Astrocyte of the spinal cord (primary cell): Measurements from ENCODE around the gene NCAPG.
A peak's percentile ranks its signal among the peaks of the same experiment; 100 is the strongest.

Experiments used
- DNase-seq: peaks from one replicate; pipeline ENCODE4 v3.0.0; 2011; ENCODE audit warnings: low read depth, low spot score
- H3K4me3 ChIP-seq: 2 replicates; pipeline ENCODE4 v1.5.1; 2011; ENCODE audit warnings: low read depth, mild to moderate bottlenecking, low read length, moderate library complexity
- in situ Hi-C: cut with HindIII; loops from 2 replicates; pipeline ENCODE4 v1.10.0; 2017; ENCODE audit warnings: low sequenced_read_pairs
- TF ChIP-seq, protein P1 (sequence below): IDR thresholded peaks from 2 replicates; pipeline ENCODE4 v1.5.1; 2012; ENCODE audit warnings: low read depth, mild to moderate bottlenecking, low read length, inconsistent platforms

The NCAPG gene

GRCh38 chr4:17780501-17781299 lies 30.1 kb upstream of the NCAPG start:
- in situ Hi-C loops, result no loop called here
- DNase-seq, result peak; percentile 15
- peak overlapping the region; percentile 41 for H3K4me3 ChIP-seq
- TF ChIP-seq, protein P1, sequence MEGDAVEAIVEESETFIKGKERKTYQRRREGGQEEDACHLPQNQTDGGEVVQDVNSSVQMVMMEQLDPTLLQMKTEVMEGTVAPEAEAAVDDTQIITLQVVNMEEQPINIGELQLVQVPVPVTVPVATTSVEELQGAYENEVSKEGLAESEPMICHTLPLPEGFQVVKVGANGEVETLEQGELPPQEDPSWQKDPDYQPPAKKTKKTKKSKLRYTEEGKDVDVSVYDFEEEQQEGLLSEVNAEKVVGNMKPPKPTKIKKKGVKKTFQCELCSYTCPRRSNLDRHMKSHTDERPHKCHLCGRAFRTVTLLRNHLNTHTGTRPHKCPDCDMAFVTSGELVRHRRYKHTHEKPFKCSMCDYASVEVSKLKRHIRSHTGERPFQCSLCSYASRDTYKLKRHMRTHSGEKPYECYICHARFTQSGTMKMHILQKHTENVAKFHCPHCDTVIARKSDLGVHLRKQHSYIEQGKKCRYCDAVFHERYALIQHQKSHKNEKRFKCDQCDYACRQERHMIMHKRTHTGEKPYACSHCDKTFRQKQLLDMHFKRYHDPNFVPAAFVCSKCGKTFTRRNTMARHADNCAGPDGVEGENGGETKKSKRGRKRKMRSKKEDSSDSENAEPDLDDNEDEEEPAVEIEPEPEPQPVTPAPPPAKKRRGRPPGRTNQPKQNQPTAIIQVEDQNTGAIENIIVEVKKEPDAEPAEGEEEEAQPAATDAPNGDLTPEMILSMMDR, result no peak

GRCh38 chr4:17781300-17782287 lies 29.2 kb upstream of the NCAPG start, which contains the start of gene FAM184B:
Gene FAM184B (minus strand): TSS chr4:17781621. CDS start chr4:17781299, 322 bp downstream.
- in situ Hi-C loops, result no loop called here
- TF ChIP-seq, protein P1, result no peak
- peak; percentile 11 for DNase-seq
- H3K4me3 ChIP-seq, result peak within 1 kb of the TSS; percentile 41

- DNase-seq, result no peak
- in situ Hi-C loops, result no loop called here
- H3K4me3 ChIP-seq, result no peak overlapping the region
- TF ChIP-seq, protein P1, result no peak
These were observed 24.9 kb upstream of the NCAPG start for GRCh38 chr4:17785858-17786257.

GRCh38 chr4:17786567-17786966 lies 24.2 kb upstream of the NCAPG start:
- peak; percentile 12 for DNase-seq
- in situ Hi-C loops, result no loop called here
- TF ChIP-seq, protein P1, result no peak
- H3K4me3 ChIP-seq, result no peak overlapping the region

GRCh38 chr4:17787315-17787714 lies 23.5 kb upstream of the NCAPG start:
- TF ChIP-seq, protein P1, result no peak
- no peak overlapping the region for H3K4me3 ChIP-seq
- peak; percentile 52 for DNase-seq
- in situ Hi-C loops, result no loop called here

DNA sequence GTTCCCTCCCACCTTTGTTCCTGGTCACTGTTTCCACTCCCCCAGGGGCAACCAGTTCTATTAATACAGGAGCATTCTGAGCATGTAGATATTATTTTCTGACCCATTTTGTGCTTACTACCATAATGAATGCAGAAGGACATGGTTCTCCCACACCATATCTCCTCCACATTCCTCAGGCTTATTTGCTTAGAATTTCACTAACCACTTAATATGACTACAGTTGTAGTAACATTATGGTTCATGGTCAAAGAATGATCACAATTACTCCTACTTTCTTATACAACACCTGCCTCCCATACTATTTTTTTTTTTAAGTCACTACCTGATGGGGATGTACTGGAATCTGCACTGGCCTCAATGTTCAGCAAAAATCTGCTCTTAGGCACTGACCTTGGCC lies 21.8 kb upstream of the NCAPG start:
- TF ChIP-seq, protein P1, result no peak
- H3K4me3 ChIP-seq, result no peak overlapping the region
- in situ Hi-C loops, result no loop called here
- no peak for DNase-seq
